Testis (tissue), 3 donors: Measurements from ENCODE around the gene RNF151. TPM values are rescaled to one million over a fixed set of nuclear protein-coding genes. Genes with fewer than 3 reads are reported as not detected.

ENCODE experiments used
- DNase-seq: peaks from one replicate; pipeline ENCODE4 v3.0.0-alpha.2; 2019
- H3K27ac ChIP-seq, 2 donors: fragments of 200-600 bp; sonication (generic); one replicate each; pipeline ENCODE4 v1.5.1; 2019
- H3K27me3 ChIP-seq: fragments of 200-600 bp; sonication (generic); one replicate; pipeline ENCODE4 v1.5.1; 2019
- H3K36me3 ChIP-seq: fragments of 200-600 bp; sonication (generic); one replicate; pipeline ENCODE4 v1.5.1; 2017; ENCODE audit warnings: low read depth; ENCODE audit errors: missing control alignments
- H3K4me1 ChIP-seq: fragments of 200-600 bp; sonication (generic); one replicate; pipeline ENCODE4 v1.5.1; 2019
- H3K4me3 ChIP-seq, 2 donors: fragments of 200-600 bp; sonication (generic); one replicate each; pipeline ENCODE4 v1.5.1; 2017 to 2019
- H3K9me3 ChIP-seq: fragments of 200-600 bp; sonication (generic); one replicate; pipeline ENCODE4 v1.5.1; 2017
- POLR2A ChIP-seq: fragments of 450-650 bp; IDR thresholded peaks from one replicate; pipeline ENCODE4 v1.6.1; 2017; ENCODE audit warnings: antibody characterized with exemption, mild to moderate bottlenecking, moderate library complexity
- WGBS, 2 donors: methylation state at CpG; one replicate each; pipeline ENCODE4 v1.1.5; 2018; 5-methylcytosine and 5-hydroxymethylcytosine counted together
- intact Hi-C: fragments of 100-400 bp; cut with DNase I; formaldehyde crosslinking; loops from one replicate; pipeline ENCODE4 v1.15.1; 2023; ENCODE audit warnings: low total_unique reads
- polyA plus RNA-seq: library from polyadenylated mRNA; stranded (reverse); fragments of 350-450 nt; fragmentation: Illumina TruSeq; extraction: RNeasy Lipid Tissue Mini Kit (QIAGEN cat#74804); gene quantifications from one replicate; pipeline ENCODE4 v1.2.3, GENCODE V29; 2014; ENCODE audit warnings: low read depth, low replicate concordance; ENCODE audit not compliant: insufficient read depth
- total RNA-seq, 2 donors: library from RNA; depleted of rRNA; stranded (reverse); fragments of >200 nt; gene quantifications; one replicate each; pipeline ENCODE4 v1.2.3, GENCODE V29; 2016
- TF ChIP-seq, protein P1 (sequence below), 3 experiments: fragments of 450-650 bp in 2 of 3; fragments of 200-600 bp in 1 of 3; sonication (generic) in 1 of 3; IDR thresholded peaks; one replicate each; pipeline ENCODE4 v1.5.1; 2016 to 2019; ENCODE audit warnings: antibody characterized with exemption in 3 of 3, mild to moderate bottlenecking in 2 of 3, moderate library complexity in 1 of 3

Gene RNF151
- total and polyA plus RNA-seq, 3 donors from 2014 or later, result 86.7 to 210 (median 153) TPM

DNA sequence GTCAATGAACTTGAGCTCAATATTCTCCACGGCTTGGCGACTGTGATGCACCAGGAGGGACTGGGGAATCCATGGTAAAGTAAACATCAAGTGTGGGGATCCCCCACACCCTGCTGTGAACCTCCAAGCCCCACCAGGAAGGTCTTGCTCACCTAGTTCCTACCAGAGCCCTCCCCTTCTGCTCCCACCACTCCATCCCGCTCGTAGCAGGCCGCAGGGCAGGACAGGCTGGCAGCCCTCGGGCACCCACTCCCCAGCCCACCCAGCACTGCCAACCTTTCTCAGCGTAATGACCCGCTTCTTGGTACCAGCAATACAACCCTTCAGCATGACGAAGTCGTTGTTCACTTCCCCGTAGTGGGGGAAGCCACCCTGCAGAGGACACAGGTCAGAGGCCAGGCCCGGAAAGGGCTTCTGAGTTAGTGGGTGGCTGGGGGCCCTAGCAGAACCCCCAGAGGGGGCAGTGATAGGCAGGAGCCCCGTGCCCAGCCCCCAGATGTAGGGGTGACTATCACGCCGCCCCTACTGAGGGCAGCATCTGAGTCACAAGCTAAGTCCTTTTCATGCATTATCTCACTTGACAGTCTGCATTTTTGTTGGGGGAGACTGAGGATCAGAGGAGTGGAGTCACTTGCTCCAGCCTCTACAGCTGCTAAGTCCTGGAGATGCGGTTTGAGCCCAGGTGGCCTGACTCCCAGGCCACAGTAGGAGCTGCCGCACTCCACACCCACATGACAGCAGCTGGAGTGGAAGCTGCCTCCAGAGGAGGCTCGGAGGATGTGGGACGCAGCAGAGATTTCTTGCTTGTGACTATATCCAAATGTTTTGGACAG, 20.9 kb upstream of the RNF151 start:
- no peaks in the 10 kb centered on the region for H3K9me3 ChIP-seq
- H3K4me3 ChIP-seq, result no peak overlapping the region
- intact Hi-C loops, result no loop called here
- no peaks in the 10 kb centered on the region for H3K27me3 ChIP-seq
- peaks cover 16% of the 10 kb centered on the region for H3K4me1 ChIP-seq
- H3K27ac ChIP-seq, result no peak overlapping the region
- DNase-seq, result no peak
- no peaks in the 10 kb centered on the region for H3K36me3 ChIP-seq
- TF ChIP-seq, protein P1, sequence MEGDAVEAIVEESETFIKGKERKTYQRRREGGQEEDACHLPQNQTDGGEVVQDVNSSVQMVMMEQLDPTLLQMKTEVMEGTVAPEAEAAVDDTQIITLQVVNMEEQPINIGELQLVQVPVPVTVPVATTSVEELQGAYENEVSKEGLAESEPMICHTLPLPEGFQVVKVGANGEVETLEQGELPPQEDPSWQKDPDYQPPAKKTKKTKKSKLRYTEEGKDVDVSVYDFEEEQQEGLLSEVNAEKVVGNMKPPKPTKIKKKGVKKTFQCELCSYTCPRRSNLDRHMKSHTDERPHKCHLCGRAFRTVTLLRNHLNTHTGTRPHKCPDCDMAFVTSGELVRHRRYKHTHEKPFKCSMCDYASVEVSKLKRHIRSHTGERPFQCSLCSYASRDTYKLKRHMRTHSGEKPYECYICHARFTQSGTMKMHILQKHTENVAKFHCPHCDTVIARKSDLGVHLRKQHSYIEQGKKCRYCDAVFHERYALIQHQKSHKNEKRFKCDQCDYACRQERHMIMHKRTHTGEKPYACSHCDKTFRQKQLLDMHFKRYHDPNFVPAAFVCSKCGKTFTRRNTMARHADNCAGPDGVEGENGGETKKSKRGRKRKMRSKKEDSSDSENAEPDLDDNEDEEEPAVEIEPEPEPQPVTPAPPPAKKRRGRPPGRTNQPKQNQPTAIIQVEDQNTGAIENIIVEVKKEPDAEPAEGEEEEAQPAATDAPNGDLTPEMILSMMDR (IDR thresholded peaks at IDR 0.05), result no peak
- TF ChIP-seq POLR2A, result no peak
- WGBS, 2 donors, result 83 to 91% methylated on average over 12 to 19 of the region's 19 CpGs

DNA sequence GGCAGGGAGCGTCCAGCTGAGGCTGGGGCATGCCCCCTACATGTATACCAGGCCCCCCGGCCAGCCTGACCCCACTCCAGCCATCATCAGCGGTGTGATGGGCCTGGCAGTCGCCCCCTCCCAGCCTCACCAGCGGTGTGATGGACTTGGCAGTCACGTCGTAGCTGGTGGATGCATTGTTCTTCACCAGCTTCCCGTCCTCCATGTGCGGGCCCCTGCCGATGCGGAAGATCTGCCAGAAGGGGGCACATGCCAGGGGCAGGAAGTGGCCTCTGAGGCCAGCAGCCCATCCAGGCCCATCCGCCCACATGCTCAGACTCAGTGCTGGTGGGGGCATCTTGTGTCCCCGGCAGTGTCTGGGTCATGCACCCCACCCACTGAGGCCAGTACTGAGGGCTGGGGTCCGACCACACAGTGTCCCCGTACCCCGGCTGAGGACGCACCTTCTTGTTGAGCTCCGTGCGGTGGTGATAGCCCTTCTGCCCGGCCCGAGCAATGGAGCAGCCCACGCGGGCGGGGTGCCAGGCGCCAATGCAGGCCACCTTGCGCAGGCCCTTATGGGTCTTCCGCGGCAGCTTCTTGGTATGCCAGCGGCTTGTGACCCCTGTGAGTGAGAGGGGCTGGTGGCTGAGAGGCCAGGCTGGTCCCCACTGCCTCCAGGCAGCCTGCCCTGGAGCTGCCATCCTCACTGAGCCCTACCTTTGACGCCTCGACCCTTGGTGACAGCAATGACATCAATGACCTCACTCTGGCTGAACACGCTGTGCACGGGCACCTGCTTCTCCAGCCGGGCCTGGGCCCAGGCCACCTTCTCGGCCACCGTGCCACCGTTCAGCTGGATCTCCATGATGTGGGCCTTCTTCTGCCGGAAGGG, 19.9 kb upstream of the RNF151 start:
- Histone ChIP-seq H3K4me3 (no peak overlapping the region), H3K36me3 (no peaks in the 10 kb centered on the region), H3K27me3 (no peaks in the 10 kb centered on the region), H3K9me3 (no peaks in the 10 kb centered on the region), H3K4me1 (peaks cover 14% of the 10 kb centered on the region), H3K27ac (no peak overlapping the region)
- 80 to 89% methylated on average over 14 to 35 of the region's 38 CpGs for WGBS, 2 donors
- TF ChIP-seq, protein P1 (IDR thresholded peaks at IDR 0.05), result no peak
- TF ChIP-seq POLR2A, result no peak
- intact Hi-C loops, result no loop called here
- DNase-seq, result no peak

DNA sequence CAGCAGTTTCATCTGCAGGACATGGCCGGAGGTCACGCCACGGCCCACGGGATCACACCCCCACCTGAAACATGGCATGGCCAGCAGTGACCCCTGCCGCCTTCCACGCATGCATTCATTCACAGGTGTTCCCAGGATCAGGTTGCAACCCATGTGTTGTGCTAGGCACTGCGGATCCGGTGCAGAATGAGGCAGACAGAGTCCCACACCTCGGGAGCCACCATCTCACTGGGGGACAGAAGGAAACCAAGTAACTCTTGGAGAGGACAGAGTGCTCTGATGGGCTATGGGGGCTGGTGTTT, 19.3 kb upstream of the RNF151 start:
- intact Hi-C loops, result no loop called here

DNA sequence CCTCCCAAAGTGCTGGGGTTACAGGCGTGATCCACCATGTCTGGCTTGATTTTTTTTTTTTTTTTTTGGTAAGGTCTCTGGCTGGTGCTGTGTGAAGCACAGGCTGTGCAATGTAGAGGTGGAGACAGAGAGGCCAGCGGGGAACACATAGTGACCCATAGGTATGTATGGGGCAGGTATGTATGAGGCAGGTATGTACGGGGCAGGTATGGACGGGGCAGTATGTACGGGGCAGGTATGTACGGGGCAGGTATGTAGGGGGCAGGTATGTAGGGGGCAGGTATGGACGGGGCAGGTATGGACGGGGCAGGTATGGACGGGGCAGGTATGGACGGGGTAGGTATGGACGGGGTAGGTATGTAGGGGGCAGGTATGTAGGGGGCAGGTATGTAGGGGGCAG, 17.1 kb upstream of the RNF151 start:
- Histone ChIP-seq H3K9me3 (no peaks in the 10 kb centered on the region), H3K36me3 (no peaks in the 10 kb centered on the region), H3K27ac (no peak overlapping the region), H3K4me3 (no peak overlapping the region), H3K27me3 (no peaks in the 10 kb centered on the region), H3K4me1 (no peaks in the 10 kb centered on the region)
- intact Hi-C loops, result no loop called here
- WGBS, 2 donors, result 91 to 94% methylated on average over 11 of the region's 11 CpGs
- TF ChIP-seq, protein P1 (IDR thresholded peaks at IDR 0.05), result no peak
- TF ChIP-seq POLR2A, result no peak
- DNase-seq, result no peak

More for the DNA sequence above, 19.3 kb upstream of the RNF151 start:
- no peaks in the 10 kb centered on the region for H3K27me3 ChIP-seq
- H3K9me3 ChIP-seq, result no peaks in the 10 kb centered on the region
- no peaks in the 10 kb centered on the region for H3K36me3 ChIP-seq
- 85 to 86% methylated on average over 9 of the region's 9 CpGs for WGBS, 2 donors
- TF ChIP-seq POLR2A, result no peak
- TF ChIP-seq, protein P1 (IDR thresholded peaks at IDR 0.05), result no peak
- peaks cover 8% of the 10 kb centered on the region for H3K4me1 ChIP-seq
- no peak overlapping the region for H3K4me3 ChIP-seq
- DNase-seq, result no peak
- H3K27ac ChIP-seq, result no peak overlapping the region
